Activated CD8-positive, alpha-beta T cell treated with anti-CD3 and anti-CD28 coated beads, Interleukin-2, amount 10 ng/mL, durations not matched to agents 7 days and 5 days (primary cell): ENCODE measurements around the gene WDR91. TPM values are rescaled to one million over a fixed set of nuclear protein-coding genes. Genes with fewer than 3 reads are reported as not detected.

Experiments
- ATAC-seq: fragments of 150-1000 bp; cut with Tn5 transposase; one replicate; pipeline ENCODE4 v1.10.0; 2021; ENCODE audit warnings: moderate library complexity
- CTCF ChIA-PET: fragments of 350-600 bp; sonication (Branson Sonifier 250); formaldehyde crosslinking; loops from one replicate; lab custom pipeline; 2021; ENCODE audit warnings: antibody characterized with exemption; lab: Charles Lee
- POLR2A ChIA-PET: fragments of 350-600 bp; sonication (Branson Sonifier 250); formaldehyde crosslinking; loops from one replicate; lab custom pipeline; 2021; ENCODE audit warnings: antibody characterized with exemption; lab: Charles Lee
- DNase-seq: peaks from one replicate; pipeline ENCODE4 v3.0.0-alpha.2; 2020
- H3K27ac Mint-ChIP-seq: one replicate; pipeline ENCODE4 v1.8.0; 2021; ENCODE audit warnings: mild to moderate bottlenecking, mixed read lengths
- H3K27me3 Mint-ChIP-seq: one replicate; pipeline ENCODE4 v1.8.0; 2021; ENCODE audit warnings: low read depth, mixed read lengths
- H3K36me3 Mint-ChIP-seq: one replicate; pipeline ENCODE4 v1.8.0; 2021; ENCODE audit warnings: low read depth, mixed read lengths
- H3K4me1 Mint-ChIP-seq: one replicate; pipeline ENCODE4 v1.8.0; 2021; ENCODE audit warnings: low read depth, mixed read lengths
- H3K4me3 Mint-ChIP-seq: one replicate; pipeline ENCODE4 v1.8.0; 2021; ENCODE audit warnings: mild to moderate bottlenecking, mixed read lengths
- H3K9me3 Mint-ChIP-seq: one replicate; pipeline ENCODE4 v1.8.0; 2022; ENCODE audit warnings: mixed read lengths; ENCODE audit not compliant: insufficient read depth
- microRNA-seq: library from miRNA; unstranded; fragments of <30 nt; microRNA quantifications from one replicate; pipeline ENCODE4 v1.2.0, GENCODE V29; 2022
- total RNA-seq, 2 experiments: library from RNA; stranded (reverse); gene quantifications; one replicate each; pipeline ENCODE4 v1.2.3, GENCODE V29; 2021

WDR91 gene
- total RNA-seq, 2 experiments from 2014 or later: 10.0 to 11.5 TPM

GRCh38 chr7:135143885-135144668, 67.2 kb downstream of the WDR91 start:
- Mint-ChIP-seq H3K27me3 (no peaks in the 10 kb centered on the region), H3K27ac (no peak overlapping the region), H3K9me3 (peaks cover 14% of the 10 kb centered on the region), H3K4me3 (no peak overlapping the region), H3K36me3 (peaks cover 7% of the 10 kb centered on the region), H3K4me1 (peaks cover 24% of the 10 kb centered on the region)
- ATAC-seq: no peak
- ChIA-PET CTCF (interaction anchor here (1.5 kb wide), 1 partner anchor 157 kb away, joined by 10 read pairs; the partner anchor contains the start of gene AGBL3), POLR2A (interaction anchor here (0.6 kb wide), 1 partner anchor 26 kb away, joined by 3 read pairs; no protein-coding TSS in a partner anchor)
- DNase-seq: no peak

Small RNA genes lying within 50 kb of the gene (microRNA-seq; reads per million reads assigned to microRNA genes)
- gene MIR6509: not detected

Other genes with a start within 250 kb of the WDR91 start
- gene AGBL3, start 225.0 kb downstream of the WDR91 start, total RNA-seq: 1 to 10 TPM; 2.2 to 3.6 TPM
- 10 to 100 TPM; 12.6 to 12.7 TPM for gene TMEM140, start 63.5 kb downstream of the WDR91 start, total RNA-seq
- 10 to 100 TPM; 35.2 to 36.9 TPM for gene CYREN, start 40.8 kb downstream of the WDR91 start, total RNA-seq
- not detected for gene STRA8, start 22.3 kb upstream of the WDR91 start, total RNA-seq